Measurements from ENCODE around the gene RAF1.
A peak's percentile ranks its signal among the peaks of the same experiment; 100 is the strongest.
"Not testable (repeated sequence)": the region's sequence is repeated elsewhere in the genome, so short reads cannot be mapped to it uniquely, and the experiment has no call there.

RAF1 gene

DNA sequence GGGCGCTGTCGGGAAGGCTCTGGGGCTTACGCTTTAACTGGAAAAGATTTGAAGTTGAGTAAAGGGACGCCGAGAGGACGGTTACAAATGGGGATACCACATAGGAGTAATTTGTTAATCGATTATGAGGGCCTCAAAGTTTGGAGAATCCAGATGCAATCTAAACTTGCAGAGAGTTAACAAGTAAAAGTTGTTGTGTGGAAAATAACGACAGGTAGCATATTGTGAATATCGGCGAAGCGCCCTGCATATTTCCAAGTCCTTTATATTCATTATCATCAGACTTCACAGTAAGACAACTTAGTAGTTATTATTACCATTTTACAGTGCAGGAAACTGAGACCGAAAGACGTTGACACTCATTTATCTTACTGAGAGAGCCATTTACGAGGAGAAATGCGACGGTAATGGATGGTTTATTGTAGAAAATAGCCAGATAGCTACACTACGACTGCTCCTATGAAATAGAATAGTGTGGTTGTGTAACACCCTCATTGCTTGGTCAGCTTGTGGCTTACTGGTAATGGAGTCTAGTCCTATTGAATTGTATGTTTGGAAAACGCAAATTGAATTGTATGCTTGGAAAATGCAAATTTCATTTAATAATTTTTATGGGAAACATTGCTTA lies 106.3 kb downstream of the RAF1 start:
- DNase-seq (ENCODE audit: low spot score), result no peak

- peak; percentile 82 for DNase-seq (ENCODE audit: low spot score)
Measured at GRCh38 chr3:12556690-12557472, 107.0 kb downstream of the RAF1 start, which contains the start of gene MKRN2. Gene MKRN2 (plus strand): TSS chr3:12557087. CDS start chr3:12557151, 64 bp downstream.

DNA sequence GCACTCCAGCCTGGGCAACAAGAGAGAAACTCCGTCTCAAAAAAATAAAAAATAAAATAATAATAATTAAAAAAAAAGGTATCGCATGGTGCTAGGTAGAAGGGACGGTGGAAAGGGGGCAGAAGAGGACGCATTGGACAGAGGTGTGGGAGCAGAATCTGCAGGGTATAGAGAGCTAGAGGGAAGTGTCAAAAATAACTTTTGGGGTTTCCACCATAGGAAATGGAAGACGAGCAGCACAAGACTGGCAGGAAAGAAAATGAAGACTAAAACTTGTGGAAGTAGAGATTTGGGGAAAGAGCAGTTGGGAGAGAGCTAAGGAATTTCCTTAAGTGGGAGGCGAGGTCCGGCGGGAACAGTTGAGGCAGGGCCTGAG lies 107.6 kb downstream of the RAF1 start:
- DNase-seq (ENCODE audit: low spot score), result no peak

GRCh38 chr3:12553921-12554391 lies 110.0 kb downstream of the RAF1 start:
- DNase-seq (ENCODE audit: low spot score), result peak; percentile 31

DNA sequence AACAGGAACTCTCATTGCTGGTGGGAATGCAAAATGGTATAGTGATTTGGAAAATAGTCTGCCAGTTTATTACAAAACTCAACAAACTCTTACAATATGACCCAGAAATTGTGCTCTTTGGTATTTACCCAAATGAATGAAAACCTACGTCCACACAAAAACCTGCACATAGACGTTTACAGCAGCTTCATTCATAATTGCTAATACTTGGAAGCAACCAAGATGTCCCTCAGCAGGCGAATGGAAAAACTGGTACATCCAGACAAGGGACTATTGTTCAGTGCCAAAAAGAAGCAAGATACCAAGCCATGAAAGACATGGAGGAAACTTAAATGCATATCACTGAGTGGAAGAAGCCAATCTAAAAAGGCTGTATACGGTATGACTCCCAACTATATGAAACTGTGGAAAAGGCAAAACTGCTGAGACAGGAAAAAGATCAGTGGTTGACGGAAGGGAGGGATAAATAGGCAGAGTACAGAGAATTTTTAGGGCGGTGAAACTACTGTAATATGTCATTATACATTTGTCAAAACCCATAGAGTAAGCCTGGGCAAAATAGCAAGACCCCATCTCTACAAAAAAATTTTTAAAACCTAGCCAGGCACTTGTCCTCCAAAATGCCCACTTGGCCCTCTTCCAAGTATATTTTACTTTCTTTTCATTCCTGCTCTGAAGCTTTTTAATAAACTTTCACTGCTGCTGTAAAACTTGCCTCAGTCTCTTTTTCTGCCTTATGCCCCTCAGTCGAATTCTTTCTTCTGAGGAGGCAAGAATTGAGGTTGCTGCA lies 113.8 kb downstream of the RAF1 start:
- DNase-seq (ENCODE audit: low spot score), result no peak

DNA sequence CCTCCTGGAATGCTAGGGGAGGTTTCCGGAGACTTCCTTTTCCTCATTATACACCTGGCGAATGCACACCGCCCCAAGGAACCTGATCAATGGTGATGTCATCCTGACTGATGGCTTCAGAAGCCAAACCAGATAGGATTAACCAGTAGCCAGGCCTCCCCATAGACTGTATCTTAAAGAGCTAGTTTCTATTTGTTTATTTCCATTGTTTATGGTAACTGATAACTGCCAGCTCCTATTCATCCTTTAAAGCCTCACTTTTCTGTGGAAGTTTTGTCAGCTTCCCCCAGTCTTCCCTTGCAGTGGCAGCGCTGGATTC lies 118.5 kb downstream of the RAF1 start, which contains the start of gene MKRN2OS:
Gene MKRN2OS (minus strand): TSS at position 27 of the 319 bp plus-strand sequence. CDS start 35 bp downstream, outside the sequence.
- no peak for DNase-seq (ENCODE audit: low spot score)

DNA sequence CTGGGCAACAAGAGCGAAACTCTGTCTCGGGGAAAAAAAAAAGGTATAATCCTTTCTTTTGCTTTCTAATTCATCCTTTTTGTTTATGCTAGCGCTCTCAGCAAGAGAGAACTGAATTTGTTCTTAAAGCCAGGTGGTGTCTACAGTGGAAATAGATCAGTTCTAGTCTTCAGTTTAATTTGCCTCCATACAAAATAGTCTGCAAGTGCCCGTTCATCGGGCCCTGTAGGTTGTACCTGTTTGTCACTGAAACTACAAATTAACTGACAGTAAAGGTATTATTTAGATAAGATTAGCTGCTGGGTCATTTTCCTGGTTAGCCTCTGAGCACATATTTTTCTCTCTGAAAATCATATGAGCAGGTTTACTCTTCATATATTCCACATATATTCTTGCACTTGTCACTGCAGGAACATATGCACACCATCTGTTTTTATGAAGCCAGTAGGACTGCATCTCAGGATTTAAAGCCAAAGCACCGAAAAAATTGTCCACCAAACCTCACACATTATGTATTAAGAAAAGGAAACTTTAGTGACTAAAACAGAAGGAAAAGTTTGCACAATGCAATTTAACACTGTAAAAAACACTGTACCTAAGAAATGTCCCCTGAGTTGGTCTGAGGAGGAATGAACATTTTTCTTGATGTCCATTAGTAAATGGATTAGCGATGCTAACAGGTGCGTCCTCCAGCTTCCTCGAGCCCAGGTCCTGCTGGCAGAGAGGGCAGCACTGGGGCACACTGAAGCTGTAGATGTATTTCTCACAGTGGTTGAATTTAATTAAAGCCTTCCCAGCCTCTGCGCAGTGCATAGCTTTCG lies 119.1 kb downstream of the RAF1 start:
- no peak for DNase-seq (ENCODE audit: low spot score)

GRCh38 chr3:12543497-12543896 lies 120.4 kb downstream of the RAF1 start:
- not testable (repeated sequence) for DNase-seq (ENCODE audit: low spot score)

DNA sequence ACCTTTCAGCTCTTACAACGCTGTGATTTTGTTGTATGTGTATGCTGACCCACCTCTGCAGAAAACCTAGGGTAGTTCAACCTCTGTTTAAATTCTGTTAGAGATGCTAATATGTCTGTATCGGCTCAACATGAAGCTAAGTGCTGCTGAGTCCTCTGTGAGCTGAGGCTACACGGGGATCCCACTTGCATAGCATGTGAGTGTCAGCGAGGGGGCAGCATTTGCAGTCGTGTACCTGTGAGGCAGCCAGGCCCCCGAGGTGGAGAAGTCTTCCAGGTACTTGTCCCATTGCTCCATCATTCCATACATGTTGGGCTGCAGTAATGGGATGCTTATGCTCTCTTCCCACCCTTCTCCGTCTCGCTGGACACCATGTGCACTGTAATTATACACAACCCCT lies 122.3 kb downstream of the RAF1 start:
- no peak for DNase-seq (ENCODE audit: low spot score)

GRCh38 chr3:12536423-12536822 lies 127.5 kb downstream of the RAF1 start:
- DNase-seq (ENCODE audit: low spot score), result no peak

All from globus pallidus (tissue), 1 donor.